GM12878 (cell line): Measurements from ENCODE around the gene STARD13. TPM values are rescaled to one million over a fixed set of nuclear protein-coding genes. Genes with fewer than 3 reads are reported as not detected.

Experiments
- ATF7 ChIP-seq: fragments of 450-650 bp; IDR thresholded peaks from 2 replicates; pipeline ENCODE4 v1.6.1; 2016; ENCODE audit warnings: low read depth, mild to moderate bottlenecking
- BHLHE40 ChIP-seq, 2 experiments: fragments of 450-650 bp in 1 of 2; IDR thresholded peaks; 2 replicates each; pipeline ENCODE4 v1.6.1; 2011 to 2017; ENCODE audit warnings: low read depth in 2 of 2, borderline replicate concordance in 1 of 2, improper control_type of control experiment in 1 of 2, low read length in 1 of 2, mild to moderate bottlenecking in 1 of 2
- CBX3 ChIP-seq: fragments of 200-600 bp; sonication (generic); IDR thresholded peaks from 2 replicates; pipeline ENCODE4 v1.6.1; 2016; ENCODE audit warnings: low read depth, borderline replicate concordance
- DPF2 ChIP-seq: fragments of 450-650 bp; IDR thresholded peaks from 2 replicates; pipeline ENCODE4 v1.6.1; 2017; ENCODE audit warnings: mild to moderate bottlenecking
- HCFC1 ChIP-seq: fragments of 150-350 bp; IDR thresholded peaks from 2 replicates; pipeline ENCODE4 v1.6.1; 2014; ENCODE audit warnings: low read length
- IKZF1 ChIP-seq: fragments of 450-650 bp; conservative IDR thresholded peaks from 2 replicates; pipeline ENCODE4 v1.6.1; 2017; ENCODE audit warnings: antibody characterized with exemption, mild to moderate bottlenecking
- MEF2B ChIP-seq: fragments of 450-650 bp; IDR thresholded peaks from 2 replicates; pipeline ENCODE4 v1.6.1; 2018; ENCODE audit warnings: mild to moderate bottlenecking, moderate library complexity; ENCODE audit not compliant: partially characterized antibody, poor library complexity, severe bottlenecking
- NFYA ChIP-seq: IDR thresholded peaks from 2 replicates; pipeline ENCODE4 v1.6.1; 2011; ENCODE audit warnings: low read depth, mild to moderate bottlenecking, low read length, improper control_type of control experiment, borderline replicate concordance
- RFX5 ChIP-seq: IDR thresholded peaks from 2 replicates; pipeline ENCODE4 v1.6.1; 2011; ENCODE audit warnings: low read depth, low read length, improper control_type of control experiment
- TCF7 ChIP-seq: IDR thresholded peaks from 2 replicates; pipeline ENCODE4 v1.6.1; 2014; ENCODE audit warnings: antibody characterized with exemption, borderline replicate concordance
- YY1 ChIP-seq: IDR thresholded peaks from 2 replicates; pipeline ENCODE4 v1.6.1; 2011; ENCODE audit warnings: low read depth, mild to moderate bottlenecking, low read length
- ZNF207 ChIP-seq: fragments of 450-650 bp; IDR thresholded peaks from 2 replicates; pipeline ENCODE4 v1.6.1; 2014; ENCODE audit warnings: antibody characterized with exemption, mild to moderate bottlenecking, borderline replicate concordance
- ZNF24 ChIP-seq: fragments of 450-650 bp; IDR thresholded peaks from 2 replicates; pipeline ENCODE4 v1.6.1; 2017; ENCODE audit warnings: antibody characterized with exemption, mild to moderate bottlenecking
- ZNF274 ChIP-seq: IDR thresholded peaks from one replicate; pipeline ENCODE4 v1.8.0; 2011; ENCODE audit not compliant: insufficient read length, insufficient read depth
- ZSCAN29 ChIP-seq: fragments of 450-650 bp; IDR thresholded peaks from 2 replicates; pipeline ENCODE4 v1.6.1; 2017; ENCODE audit warnings: mild to moderate bottlenecking, moderate library complexity
- polyA plus RNA-seq, 11 experiments: library from polyadenylated mRNA; depleted of rRNA in 4 of 11; unstranded in 6 of 11; stranded (reverse) in 5 of 11; fragments of >200 nt; fragmentation: Nextera tagmentation in 4 of 11; fragmentation: Illumina TruSeq in 1 of 11; extraction: Ambion mirVana in 4 of 11; extraction: Trizol in 1 of 11; gene quantifications; 1 replicate in 1 of 11; 2 replicates in 10 of 11; pipeline versions ENCODE4 v1.2.1 to v1.2.3, GENCODE V29; 2011 to 2016; ENCODE audit warnings: inconsistent platforms in 2 of 11, missing spikeins in 2 of 11, low read depth in 1 of 11
- total RNA-seq, 4 experiments: library from RNA; depleted of rRNA in 3 of 4; stranded (reverse); fragments of >200 nt in 3 of 4; fragmentation: Illumina TruSeq in 1 of 4; extraction: Trizol in 1 of 4; gene quantifications; 2 replicates each; pipeline versions ENCODE4 v1.2.1 to v1.2.3, GENCODE V29; 2013 to 2021
- TF ChIP-seq, protein P1 (sequence below): fragments of 450-650 bp; IDR thresholded peaks from 2 replicates; pipeline ENCODE4 v1.6.1; 2017; ENCODE audit warnings: mild to moderate bottlenecking, moderate library complexity
- TF ChIP-seq, protein P2 (sequence below): fragments of 450-650 bp; IDR thresholded peaks from 2 replicates; pipeline ENCODE4 v1.6.1; 2018; ENCODE audit warnings: borderline replicate concordance, mild to moderate bottlenecking; ENCODE audit not compliant: partially characterized antibody
- TF ChIP-seq, protein P3 (sequence below): IDR thresholded peaks from 2 replicates; pipeline ENCODE4 v1.6.1; 2012; ENCODE audit warnings: low read depth, low read length, improper control_type of control experiment
- TF ChIP-seq, protein P4 (sequence below): IDR thresholded peaks from 2 replicates; pipeline ENCODE4 v1.6.1; 2011; ENCODE audit warnings: low read depth, mild to moderate bottlenecking, low read length, moderate library complexity, borderline replicate concordance; ENCODE audit errors: extremely low read depth
- TF ChIP-seq, protein P5 (sequence below): fragments of 450-650 bp; formaldehyde crosslinking; IDR thresholded peaks from 2 replicates; pipeline ENCODE4 v1.4.0; 2022; ENCODE audit warnings: mild to moderate bottlenecking, moderate library complexity

Gene STARD13
- total and polyA plus RNA-seq, 10 of the 15 experiments (the other 5 are each of a cell fraction or from before 2014, with no cell fraction given): 4.0 to 41.6 (median 10.1) TPM

DNA sequence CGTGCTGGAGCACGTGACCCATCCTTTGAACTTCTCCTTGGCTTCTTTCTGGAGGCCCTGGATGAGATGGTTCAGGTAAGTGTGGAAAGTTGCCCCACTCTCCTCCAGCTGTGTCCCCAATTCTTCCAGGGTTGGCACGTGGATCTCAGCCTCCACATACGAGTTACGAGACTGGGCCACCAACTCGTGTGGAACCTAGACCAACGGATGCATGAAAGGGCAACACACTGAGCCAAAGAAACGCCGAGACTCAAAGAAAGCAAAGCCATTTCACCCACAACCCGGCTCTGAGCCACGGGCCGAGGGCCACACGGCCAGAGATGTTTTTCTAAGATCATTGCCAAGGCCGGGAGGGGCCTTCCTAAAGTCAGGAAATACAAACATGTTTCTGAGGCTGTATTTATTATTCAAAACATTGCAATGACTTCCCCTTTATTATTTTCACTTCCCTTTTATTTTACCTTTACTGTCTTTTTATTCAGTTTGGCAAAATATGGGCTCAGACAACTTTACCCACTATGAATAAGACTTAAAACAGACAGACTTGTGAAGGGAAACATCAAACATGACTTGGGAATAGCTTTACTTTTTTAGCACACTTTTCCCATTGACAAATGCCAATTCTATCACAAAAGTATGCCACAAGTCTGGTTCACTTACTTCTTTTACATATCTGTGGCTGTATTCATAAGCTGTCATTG lies 174.7 kb downstream of the STARD13 start (continued):
- TF ChIP-seq ZNF274: no peak
- peak; percentile 91 for TF ChIP-seq IKZF1
- no peak for TF ChIP-seq ZSCAN29
- TF ChIP-seq CBX3: no peak
- TF ChIP-seq, protein P1, sequence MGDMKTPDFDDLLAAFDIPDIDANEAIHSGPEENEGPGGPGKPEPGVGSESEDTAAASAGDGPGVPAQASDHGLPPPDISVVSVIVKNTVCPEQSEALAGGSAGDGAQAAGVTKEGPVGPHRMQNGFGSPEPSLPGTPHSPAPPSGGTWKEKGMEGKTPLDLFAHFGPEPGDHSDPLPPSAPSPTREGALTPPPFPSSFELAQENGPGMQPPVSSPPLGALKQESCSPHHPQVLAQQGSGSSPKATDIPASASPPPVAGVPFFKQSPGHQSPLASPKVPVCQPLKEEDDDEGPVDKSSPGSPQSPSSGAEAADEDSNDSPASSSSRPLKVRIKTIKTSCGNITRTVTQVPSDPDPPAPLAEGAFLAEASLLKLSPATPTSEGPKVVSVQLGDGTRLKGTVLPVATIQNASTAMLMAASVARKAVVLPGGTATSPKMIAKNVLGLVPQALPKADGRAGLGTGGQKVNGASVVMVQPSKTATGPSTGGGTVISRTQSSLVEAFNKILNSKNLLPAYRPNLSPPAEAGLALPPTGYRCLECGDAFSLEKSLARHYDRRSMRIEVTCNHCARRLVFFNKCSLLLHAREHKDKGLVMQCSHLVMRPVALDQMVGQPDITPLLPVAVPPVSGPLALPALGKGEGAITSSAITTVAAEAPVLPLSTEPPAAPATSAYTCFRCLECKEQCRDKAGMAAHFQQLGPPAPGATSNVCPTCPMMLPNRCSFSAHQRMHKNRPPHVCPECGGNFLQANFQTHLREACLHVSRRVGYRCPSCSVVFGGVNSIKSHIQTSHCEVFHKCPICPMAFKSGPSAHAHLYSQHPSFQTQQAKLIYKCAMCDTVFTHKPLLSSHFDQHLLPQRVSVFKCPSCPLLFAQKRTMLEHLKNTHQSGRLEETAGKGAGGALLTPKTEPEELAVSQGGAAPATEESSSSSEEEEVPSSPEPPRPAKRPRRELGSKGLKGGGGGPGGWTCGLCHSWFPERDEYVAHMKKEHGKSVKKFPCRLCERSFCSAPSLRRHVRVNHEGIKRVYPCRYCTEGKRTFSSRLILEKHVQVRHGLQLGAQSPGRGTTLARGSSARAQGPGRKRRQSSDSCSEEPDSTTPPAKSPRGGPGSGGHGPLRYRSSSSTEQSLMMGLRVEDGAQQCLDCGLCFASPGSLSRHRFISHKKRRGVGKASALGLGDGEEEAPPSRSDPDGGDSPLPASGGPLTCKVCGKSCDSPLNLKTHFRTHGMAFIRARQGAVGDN: peak; percentile 90
- TF ChIP-seq NFYA: no peak
- TF ChIP-seq MEF2B: peak; percentile 27
- TF ChIP-seq BHLHE40 (IDR thresholded peaks at IDR 0.05; ENCODE audit: borderline replicate concordance in 1 of 2, low read depth in 2 of 2, low read length in 1 of 2): peak; percentile 73 to 90
- TF ChIP-seq, protein P2, sequence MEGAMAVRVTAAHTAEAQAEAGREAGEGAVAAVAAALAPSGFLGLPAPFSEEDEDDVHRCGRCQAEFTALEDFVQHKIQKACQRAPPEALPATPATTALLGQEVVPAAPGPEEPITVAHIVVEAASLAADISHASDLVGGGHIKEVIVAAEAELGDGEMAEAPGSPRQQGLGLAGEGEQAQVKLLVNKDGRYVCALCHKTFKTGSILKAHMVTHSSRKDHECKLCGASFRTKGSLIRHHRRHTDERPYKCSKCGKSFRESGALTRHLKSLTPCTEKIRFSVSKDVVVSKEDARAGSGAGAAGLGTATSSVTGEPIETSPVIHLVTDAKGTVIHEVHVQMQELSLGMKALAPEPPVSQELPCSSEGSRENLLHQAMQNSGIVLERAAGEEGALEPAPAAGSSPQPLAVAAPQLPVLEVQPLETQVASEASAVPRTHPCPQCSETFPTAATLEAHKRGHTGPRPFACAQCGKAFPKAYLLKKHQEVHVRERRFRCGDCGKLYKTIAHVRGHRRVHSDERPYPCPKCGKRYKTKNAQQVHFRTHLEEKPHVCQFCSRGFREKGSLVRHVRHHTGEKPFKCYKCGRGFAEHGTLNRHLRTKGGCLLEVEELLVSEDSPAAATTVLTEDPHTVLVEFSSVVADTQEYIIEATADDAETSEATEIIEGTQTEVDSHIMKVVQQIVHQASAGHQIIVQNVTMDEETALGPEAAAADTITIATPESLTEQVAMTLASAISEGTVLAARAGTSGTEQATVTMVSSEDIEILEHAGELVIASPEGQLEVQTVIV: no peak
- TF ChIP-seq TCF7: no peak
- no peak for TF ChIP-seq RFX5
- TF ChIP-seq ZNF207: peak; percentile 70; the same call in 1 of the 2 replicates
- TF ChIP-seq ATF7: no peak
- TF ChIP-seq HCFC1: no peak
- no peak for TF ChIP-seq ZNF24
- TF ChIP-seq, protein P3, sequence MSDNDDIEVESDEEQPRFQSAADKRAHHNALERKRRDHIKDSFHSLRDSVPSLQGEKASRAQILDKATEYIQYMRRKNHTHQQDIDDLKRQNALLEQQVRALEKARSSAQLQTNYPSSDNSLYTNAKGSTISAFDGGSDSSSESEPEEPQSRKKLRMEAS: no peak; the same call in 1 of the 2 replicates
- TF ChIP-seq DPF2: peak; percentile 91
- TF ChIP-seq, protein P4, sequence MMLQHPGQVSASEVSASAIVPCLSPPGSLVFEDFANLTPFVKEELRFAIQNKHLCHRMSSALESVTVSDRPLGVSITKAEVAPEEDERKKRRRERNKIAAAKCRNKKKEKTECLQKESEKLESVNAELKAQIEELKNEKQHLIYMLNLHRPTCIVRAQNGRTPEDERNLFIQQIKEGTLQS: peak; percentile 50; the same call in 1 of the 2 replicates
- no peak; the same call in 1 of the 2 replicates for TF ChIP-seq YY1
- TF ChIP-seq, protein P5, sequence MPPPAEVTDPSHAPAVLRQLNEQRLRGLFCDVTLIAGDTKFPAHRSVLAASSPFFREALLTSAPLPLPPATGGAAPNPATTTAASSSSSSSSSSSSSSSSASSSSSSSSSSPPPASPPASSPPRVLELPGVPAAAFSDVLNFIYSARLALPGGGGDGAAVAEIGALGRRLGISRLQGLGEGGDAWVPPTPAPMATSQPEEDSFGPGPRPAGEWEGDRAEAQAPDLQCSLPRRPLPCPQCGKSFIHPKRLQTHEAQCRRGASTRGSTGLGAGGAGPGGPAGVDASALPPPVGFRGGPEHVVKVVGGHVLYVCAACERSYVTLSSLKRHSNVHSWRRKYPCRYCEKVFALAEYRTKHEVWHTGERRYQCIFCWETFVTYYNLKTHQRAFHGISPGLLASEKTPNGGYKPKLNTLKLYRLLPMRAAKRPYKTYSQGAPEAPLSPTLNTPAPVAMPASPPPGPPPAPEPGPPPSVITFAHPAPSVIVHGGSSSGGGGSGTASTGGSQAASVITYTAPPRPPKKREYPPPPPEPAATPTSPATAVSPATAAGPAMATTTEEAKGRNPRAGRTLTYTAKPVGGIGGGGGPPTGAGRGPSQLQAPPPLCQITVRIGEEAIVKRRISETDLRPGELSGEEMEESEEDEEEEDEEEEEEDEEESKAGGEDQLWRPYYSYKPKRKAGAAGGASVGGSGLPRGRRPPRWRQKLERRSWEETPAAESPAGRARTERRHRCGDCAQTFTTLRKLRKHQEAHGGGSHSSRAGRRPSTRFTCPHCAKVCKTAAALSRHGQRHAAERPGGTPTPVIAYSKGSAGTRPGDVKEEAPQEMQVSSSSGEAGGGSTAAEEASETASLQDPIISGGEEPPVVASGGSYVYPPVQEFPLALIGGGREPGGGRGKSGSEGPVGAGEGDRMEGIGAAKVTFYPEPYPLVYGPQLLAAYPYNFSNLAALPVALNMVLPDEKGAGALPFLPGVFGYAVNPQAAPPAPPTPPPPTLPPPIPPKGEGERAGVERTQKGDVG (CRISPR knock-in tag): no peak
